HG02852 (cell line): ENCODE measurements around the gene SLITRK5.

Source experiments
- ATAC-seq: cut with Tn5 transposase; IDR thresholded peaks from one replicate; pipeline ENCODE4 v1.9.1; 2021; ENCODE audit warnings: mild to moderate bottlenecking, moderate library complexity; ENCODE audit not compliant: unreplicated experiment

SLITRK5 gene, protein sequence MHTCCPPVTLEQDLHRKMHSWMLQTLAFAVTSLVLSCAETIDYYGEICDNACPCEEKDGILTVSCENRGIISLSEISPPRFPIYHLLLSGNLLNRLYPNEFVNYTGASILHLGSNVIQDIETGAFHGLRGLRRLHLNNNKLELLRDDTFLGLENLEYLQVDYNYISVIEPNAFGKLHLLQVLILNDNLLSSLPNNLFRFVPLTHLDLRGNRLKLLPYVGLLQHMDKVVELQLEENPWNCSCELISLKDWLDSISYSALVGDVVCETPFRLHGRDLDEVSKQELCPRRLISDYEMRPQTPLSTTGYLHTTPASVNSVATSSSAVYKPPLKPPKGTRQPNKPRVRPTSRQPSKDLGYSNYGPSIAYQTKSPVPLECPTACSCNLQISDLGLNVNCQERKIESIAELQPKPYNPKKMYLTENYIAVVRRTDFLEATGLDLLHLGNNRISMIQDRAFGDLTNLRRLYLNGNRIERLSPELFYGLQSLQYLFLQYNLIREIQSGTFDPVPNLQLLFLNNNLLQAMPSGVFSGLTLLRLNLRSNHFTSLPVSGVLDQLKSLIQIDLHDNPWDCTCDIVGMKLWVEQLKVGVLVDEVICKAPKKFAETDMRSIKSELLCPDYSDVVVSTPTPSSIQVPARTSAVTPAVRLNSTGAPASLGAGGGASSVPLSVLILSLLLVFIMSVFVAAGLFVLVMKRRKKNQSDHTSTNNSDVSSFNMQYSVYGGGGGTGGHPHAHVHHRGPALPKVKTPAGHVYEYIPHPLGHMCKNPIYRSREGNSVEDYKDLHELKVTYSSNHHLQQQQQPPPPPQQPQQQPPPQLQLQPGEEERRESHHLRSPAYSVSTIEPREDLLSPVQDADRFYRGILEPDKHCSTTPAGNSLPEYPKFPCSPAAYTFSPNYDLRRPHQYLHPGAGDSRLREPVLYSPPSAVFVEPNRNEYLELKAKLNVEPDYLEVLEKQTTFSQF

DNA sequence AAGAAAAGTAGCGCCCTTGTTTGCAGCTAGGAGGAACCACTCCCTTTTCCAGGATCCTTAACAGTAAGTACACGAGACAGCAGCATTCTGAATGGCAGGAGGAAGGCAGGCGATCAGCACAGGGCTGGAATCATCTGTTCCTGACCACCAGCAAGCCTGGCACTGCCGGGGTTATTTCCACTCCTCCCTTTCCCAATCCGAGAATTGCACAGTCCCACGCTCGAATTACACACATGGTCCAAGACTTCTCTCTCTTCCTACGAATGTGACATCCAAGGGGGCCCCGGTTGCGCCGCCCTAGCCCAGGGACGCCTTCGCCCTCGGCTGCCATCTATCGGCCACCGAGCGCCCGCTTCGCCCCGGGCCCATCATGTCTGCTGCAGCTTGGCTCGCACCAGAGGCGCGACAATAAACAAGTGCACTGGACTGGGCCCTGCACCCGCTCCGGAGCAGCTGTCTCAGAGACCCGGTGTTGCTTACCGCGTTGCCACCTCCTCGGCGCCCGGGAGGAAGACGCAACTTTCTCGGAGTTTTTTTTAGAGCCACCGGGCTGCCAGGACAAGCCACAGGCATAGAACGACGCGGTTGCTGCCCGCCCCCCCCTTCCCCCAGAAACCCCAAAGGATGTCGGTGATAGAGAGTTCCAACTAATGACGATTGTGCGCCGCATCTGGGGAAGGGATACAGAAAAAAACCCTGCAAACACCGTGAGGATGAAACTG, at the start of gene SLITRK5:
Gene SLITRK5 (plus strand): TSS at position 341 of the 722 bp plus-strand sequence. CDS start 4,018 bp downstream, outside the sequence.
- ATAC-seq = peak; percentile 96

DNA sequence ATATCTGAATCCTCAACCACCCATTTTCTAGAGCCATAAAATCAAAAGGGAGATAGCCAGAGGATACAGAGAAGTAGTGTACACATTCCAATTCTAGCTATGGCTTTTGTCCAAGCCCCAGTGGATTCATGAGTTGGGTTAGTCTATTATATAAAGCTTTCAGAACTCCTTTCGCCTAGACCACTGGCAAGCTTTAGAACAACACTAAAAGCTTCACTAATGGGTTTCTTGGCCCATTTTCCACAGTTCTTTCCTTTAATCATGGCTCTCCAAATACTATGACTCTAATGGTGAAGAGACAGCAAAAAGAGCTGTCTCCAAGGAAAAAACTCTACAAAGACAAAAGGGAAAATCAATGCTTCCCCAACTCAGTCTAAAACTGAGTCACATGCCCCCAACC, 48.2 kb upstream of the SLITRK5 start:
- ATAC-seq = no peak

DNA sequence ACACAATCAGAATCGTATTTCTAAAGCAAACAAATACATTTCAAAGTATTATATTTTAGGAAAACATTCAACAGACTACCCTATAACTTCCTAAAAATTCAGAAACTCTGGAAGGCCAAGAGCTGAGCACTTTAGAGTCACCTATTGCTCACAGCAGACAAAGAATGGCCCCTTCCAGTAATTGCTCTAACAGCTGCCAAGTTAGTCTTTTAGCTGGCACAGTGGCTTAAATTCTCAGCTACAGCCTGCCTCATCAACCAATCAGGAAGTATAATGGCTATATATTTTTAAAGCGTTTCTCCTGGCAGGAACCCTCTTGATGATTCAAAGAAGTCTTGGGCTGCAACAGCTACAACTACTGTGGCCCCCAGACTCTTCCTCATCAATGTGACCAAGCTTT, 14.9 kb upstream of the SLITRK5 start:
- ATAC-seq = no peak

DNA sequence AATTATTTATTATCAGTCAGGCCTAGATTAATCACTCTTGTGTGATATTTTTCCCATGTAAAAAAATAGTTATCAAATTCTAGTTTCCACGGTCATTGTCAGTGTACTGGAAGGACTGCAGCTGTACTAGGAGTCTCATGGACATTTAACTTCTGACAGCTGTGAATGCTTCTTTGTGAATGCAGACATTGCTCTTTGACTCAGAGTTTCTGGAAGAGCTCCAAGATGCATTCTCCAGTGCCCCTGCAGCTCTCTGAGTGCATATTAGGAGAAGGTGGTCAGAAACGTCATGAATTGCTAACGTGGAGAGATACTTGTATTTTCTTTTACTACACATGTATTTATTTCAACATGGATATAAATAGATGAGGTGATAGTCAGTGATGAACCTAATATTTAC, 9.7 kb upstream of the SLITRK5 start:
- no peak for ATAC-seq

DNA sequence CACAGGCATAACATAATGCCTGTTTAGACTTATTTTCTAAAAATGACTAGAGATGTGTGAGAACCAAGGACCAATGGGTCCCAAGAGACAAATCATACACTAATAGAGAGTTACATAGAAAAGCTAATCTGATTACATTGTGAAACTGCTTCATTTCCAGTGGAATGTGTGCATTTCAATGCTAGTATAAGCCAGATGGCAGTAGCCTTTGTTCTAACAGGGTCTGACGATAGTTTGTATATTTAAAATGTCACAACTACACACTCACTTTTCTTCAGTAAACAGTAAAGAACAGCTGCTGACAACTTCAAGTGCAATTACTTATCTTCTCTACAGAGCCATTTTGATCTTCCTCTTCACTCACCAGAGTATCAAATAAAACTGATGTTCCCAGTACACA, 4.3 kb upstream of the SLITRK5 start:
- no peak for ATAC-seq

DNA sequence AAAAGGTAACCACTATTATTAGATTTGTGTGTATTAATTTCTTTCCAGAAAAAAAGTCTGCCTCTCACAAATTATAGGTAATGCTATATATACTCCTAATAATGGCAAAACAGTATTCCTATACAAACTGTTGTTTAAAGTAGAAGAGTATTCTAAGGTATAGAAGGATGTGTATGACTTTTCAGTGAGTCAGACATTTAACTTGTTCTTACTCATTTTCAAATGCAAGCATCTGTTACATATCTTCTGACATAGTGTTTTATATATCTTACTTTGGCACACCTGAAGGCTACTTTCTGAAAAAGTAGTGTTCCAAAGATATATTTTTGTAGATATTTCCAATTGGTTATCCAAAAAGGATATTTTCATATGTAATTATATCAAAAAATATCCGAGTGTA, 3.5 kb upstream of the SLITRK5 start:
- no peak for ATAC-seq

DNA sequence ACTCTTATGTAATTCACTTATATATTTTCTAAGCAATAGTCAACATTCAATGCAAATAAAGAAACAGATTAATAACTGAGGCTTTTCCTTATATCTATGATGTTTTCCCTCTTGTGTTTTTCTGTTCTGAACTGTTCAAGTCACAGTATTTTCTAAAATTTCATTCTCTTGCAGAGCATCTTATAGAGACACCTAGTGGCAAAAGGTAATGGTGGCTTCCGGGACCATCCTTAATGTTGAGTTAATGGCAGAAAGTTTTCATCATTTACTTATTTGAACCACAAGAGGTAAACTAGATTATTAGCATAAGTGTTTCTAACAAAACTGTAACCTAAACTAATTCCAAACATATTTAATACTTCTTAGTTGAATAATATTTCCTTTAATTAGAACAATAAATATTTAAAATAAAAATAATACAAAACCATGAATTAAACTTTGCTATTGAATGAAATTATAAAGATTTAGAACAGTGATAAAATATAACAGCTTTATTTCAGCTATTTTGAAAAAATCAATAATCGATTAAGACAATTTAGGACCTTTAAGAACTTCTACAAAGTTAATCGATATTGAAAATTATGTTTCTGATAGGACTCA, 1.7 kb upstream of the SLITRK5 start:
- peak; percentile 41 for ATAC-seq

DNA sequence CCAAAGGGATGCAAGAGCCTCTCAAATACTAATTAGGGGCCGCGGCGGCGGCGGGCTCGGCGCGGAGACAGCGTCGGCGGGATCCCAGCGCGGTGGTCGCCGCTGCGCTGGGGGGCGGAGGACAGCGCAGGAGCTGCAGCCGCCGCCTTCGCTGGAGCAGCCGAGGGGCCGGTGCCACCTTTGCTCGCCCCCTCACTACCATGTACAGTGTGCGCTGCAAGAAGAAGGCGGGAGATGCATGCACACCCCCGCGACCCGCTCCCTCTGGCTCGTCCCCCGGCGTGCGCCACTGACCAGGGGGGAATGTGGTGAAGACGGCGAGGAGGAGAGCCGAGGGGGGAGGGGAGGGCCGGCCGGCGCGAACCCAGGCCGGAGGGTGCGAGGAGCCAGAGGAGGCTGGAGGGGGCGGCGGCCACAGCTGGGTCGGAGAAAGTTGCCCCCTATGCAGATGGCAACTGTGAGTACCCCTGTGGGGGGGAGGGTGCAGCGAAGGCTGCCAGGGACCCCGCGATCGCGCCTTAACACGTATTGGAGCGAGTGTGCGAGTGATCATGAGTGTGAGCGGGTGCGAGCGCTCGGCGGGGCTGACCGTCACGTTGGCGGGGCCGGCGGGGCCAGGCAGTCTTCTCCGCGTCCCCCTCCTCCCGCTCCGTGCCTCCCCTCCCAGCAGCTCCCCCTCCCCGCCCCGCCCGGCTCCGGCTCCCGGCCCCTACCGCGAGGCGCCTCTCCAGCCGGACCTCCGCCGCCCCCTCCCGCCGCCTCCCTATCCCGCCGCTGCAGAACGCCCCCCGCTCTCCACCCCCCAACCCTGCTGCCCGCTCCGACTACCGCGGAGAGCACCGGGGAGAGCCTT, 808 bp downstream of the SLITRK5 start:
- no peak for ATAC-seq

DNA sequence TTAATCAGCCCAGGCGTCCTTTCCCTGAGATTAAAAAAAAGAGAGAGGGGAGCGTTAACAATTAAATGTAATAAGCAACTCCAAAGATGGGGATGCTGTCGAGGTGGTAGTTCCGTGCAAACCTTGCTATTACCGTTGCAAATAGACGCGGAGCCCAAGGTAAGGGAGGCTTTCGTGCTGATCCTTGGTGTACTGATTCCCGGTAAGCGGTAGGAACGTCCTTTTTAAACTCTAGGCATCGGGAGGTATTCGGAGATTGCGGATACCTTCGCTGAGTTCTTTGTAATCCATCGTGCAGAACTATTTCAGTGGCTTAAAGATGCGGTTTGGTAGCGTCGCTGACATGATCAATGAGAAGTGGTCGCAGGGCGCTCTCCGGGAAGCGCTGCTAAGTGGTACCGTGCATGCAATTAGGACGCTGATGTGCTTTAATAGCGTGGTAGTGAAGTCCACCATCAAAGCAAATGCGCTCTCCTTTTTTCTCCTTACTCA, 3.1 kb downstream of the SLITRK5 start:
- no peak for ATAC-seq

DNA sequence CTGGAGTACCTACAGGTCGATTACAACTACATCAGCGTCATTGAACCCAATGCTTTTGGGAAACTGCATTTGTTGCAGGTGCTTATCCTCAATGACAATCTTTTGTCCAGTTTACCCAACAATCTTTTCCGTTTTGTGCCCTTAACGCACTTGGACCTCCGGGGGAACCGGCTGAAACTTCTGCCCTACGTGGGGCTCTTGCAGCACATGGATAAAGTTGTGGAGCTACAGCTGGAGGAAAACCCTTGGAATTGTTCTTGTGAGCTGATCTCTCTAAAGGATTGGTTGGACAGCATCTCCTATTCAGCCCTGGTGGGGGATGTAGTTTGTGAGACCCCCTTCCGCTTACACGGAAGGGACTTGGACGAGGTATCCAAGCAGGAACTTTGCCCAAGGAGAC, 4.7 kb downstream of the SLITRK5 start:
- ATAC-seq = no peak

DNA sequence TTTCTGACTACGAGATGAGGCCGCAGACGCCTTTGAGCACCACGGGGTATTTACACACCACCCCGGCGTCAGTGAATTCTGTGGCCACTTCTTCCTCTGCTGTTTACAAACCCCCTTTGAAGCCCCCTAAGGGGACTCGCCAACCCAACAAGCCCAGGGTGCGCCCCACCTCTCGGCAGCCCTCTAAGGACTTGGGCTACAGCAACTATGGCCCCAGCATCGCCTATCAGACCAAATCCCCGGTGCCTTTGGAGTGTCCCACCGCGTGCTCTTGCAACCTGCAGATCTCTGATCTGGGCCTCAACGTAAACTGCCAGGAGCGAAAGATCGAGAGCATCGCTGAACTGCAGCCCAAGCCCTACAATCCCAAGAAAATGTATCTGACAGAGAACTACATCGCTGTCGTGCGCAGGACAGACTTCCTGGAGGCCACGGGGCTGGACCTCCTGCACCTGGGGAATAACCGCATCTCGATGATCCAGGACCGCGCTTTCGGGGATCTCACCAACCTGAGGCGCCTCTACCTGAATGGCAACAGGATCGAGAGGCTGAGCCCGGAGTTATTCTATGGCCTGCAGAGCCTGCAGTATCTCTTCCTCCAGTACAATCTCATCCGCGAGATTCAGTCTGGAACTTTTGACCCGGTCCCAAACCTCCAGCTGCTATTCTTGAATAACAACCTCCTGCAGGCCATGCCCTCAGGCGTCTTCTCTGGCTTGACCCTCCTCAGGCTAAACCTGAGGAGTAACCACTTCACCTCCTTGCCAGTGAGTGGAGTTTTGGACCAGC, 5.3 kb downstream of the SLITRK5 start:
- no peak for ATAC-seq

DNA sequence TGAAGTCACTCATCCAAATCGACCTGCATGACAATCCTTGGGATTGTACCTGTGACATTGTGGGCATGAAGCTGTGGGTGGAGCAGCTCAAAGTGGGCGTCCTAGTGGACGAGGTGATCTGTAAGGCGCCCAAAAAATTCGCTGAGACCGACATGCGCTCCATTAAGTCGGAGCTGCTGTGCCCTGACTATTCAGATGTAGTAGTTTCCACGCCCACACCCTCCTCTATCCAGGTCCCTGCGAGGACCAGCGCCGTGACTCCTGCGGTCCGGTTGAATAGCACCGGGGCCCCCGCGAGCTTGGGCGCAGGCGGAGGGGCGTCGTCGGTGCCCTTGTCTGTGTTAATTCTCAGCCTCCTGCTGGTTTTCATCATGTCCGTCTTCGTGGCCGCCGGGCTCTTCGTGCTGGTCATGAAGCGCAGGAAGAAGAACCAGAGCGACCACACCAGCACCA, 5.9 kb downstream of the SLITRK5 start:
- no peak for ATAC-seq

DNA sequence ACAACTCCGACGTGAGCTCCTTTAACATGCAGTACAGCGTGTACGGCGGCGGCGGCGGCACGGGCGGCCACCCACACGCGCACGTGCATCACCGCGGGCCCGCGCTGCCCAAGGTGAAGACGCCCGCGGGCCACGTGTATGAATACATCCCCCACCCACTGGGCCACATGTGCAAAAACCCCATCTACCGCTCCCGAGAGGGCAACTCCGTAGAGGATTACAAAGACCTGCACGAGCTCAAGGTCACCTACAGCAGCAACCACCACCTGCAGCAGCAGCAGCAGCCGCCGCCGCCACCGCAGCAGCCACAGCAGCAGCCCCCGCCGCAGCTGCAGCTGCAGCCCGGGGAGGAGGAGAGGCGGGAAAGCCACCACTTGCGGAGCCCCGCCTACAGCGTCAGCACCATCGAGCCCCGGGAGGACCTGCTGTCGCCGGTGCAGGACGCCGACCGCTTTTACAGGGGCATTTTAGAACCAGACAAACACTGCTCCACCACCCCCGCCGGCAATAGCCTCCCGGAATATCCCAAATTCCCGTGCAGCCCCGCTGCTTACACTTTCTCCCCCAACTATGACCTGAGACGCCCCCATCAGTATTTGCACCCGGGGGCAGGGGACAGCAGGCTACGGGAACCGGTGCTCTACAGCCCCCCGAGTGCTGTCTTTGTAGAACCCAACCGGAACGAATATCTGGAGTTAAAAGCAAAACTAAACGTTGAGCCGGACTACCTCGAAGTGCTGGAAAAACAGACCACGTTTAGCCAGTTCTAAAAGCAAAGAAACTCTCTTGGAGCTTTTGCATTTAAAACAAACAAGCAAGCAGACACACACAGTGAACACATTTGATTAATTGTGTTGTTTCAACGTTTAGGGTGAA, 6.6 kb downstream of the SLITRK5 start:
- ATAC-seq = no peak

DNA sequence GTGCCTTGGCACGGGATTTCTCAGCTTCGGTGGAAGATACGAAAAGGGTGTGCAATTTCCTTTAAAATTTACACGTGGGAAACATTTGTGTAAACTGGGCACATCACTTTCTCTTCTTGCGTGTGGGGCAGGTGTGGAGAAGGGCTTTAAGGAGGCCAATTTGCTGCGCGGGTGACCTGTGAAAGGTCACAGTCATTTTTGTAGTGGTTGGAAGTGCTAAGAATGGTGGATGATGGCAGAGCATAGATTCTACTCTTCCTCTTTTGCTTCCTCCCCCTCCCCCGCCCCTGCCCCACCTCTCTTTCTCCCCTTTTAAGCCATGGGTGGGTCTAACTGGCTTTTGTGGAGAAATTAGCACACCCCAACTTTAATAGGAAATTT, 7.2 kb downstream of the SLITRK5 start:
- no peak for ATAC-seq

DNA sequence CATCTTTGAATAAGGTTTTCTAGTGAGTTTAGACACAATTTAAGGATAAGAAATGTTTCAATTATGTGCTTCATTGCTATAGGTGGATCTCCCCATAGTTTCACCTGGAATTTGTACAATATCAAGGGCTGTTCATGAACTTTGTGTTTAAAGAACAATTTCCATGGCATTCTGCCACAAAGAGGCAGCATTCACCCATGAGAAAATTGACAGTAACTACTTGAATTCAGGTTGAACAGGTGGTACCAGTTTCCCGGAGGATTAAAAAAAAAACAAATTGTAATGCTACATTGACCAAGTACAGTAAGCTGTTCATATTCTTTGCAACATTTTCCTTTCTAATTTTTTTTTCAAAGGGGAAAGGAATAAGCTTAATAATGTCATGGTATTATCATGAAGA, 9.1 kb downstream of the SLITRK5 start:
- no peak for ATAC-seq

DNA sequence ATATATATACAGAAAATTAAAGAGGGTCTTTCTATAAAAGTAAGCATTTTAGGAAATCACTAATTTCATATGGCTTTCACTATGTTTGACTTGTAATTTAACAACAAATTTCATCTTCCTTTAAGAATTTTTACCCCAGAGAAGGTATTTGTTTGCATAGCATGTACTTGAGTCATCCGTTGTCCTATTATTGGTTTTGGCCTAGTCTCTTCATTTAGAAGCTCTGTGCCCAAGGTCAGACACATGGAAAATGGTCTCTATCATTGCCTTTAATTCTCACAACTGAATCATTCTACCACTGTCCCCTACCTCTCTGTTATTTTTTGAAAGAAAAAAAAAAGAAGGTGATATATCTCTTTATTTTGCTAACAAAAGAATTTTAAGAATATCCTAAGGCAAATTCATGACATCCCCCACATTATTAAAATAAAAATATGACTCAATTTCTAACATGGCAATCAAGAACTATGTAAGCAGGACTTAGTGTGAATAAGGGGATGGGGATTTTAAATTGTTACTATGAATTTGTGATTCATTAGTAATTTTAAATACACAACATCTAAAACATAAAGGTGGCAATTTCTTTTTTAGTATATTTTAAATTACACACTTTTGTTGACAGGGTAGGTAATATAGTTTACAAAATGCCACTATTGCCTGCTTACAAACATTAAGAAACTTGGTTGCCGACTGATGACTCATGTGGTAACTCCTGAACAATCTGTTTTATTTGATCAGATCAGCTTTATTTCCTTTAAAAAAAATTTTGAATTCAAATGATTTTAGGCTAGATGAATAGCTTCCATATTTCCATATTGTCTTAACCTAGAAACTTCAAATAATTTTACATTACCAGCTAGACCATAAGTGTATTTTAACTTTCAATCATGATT, 13.9 kb downstream of the SLITRK5 start:
- no peak for ATAC-seq

DNA sequence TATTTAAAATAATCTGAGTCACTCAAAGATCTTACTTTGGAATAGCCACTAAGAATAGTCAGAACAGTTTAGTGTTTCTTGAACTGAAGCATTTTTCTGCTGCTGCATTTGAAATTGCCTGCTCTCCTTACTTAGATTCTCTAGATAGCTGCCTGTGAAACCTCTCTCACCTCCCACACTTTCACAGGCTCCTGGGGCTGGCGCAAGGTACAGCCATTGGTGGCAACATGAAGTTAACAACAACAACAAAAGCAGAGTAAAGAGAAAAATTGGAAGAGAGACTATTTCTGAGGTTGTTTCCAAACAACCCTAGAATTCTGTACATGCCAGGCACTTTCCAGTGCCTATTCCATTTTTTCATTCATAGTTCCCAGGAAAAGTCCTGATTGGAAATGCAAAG, 25.3 kb downstream of the SLITRK5 start:
- ATAC-seq = no peak
